Large intestine (tissue), 3 donors: Measurements from ENCODE around the gene LUM. TPM values are rescaled to one million over a fixed set of nuclear protein-coding genes. Genes with fewer than 3 reads are reported as not detected.
A peak's percentile ranks its signal among the peaks of the same experiment; 100 is the strongest.
"Not testable (repeated sequence)": the region's sequence is repeated elsewhere in the genome, so short reads cannot be mapped to it uniquely, and the experiment has no call there.

Source experiments
- DNase-seq, 2 donors: peaks; one replicate each; pipeline versions ENCODE4 v3.0.0 to v3.0.0-alpha.2; 2013
- H3K27ac ChIP-seq: one replicate; pipeline ENCODE4 v1.5.1; 2013; ENCODE audit warnings: low read length
- H3K27me3 ChIP-seq: 2 replicates; pipeline ENCODE4 v1.6.1; 2013; ENCODE audit warnings: low read length; ENCODE audit not compliant: control insufficient read depth, insufficient read depth
- H3K36me3 ChIP-seq: 2 replicates; pipeline ENCODE4 v1.6.1; 2013; ENCODE audit warnings: low read length; ENCODE audit not compliant: control insufficient read depth, insufficient read depth
- H3K4me1 ChIP-seq: one replicate; pipeline ENCODE4 v1.6.1; 2013; ENCODE audit warnings: low read length; ENCODE audit not compliant: control insufficient read depth, insufficient read depth
- H3K4me3 ChIP-seq: one replicate; pipeline ENCODE4 v1.5.1; 2013; ENCODE audit warnings: low read length
- H3K9me3 ChIP-seq: one replicate; pipeline ENCODE4 v1.6.1; 2013; ENCODE audit warnings: mild to moderate bottlenecking, low read depth, low read length, moderate library complexity; ENCODE audit not compliant: control insufficient read depth
- WGBS: methylation state at CpG from one replicate; pipeline ENCODE4 v1.1.5; 2013; ENCODE audit warnings: low lambda C conversion rate; ENCODE audit not compliant: insufficient coverage; 5-methylcytosine and 5-hydroxymethylcytosine counted together
- polyA plus RNA-seq: library from polyadenylated mRNA; unstranded; fragments of 120-200 nt; gene quantifications from one replicate; pipeline ENCODE4 v1.2.1, GENCODE V29; 2013

LUM gene
- polyA plus RNA-seq, 1 donor: 366 TPM

DNA sequence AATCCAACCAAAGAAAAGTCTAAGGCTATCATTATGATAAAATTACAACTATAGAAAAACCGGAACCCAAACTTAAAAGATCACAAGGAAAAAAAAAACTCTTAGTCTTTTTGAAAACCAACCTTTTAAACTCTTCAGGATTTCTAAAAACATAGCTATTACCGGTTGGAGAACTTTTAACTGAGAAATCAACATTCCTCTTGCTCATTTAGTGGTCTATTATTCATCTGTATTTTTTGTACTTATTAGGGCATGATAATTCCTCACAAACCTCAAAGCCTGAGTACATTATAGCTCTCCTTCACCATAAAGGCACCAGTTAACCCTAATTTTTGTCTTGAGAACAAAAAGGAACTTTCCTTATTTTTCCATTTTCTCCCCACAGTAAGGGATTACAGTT lies 10.4 kb downstream of the LUM start:
- Histone ChIP-seq H3K36me3 (no peaks in the 10 kb centered on the region), H3K9me3 (peaks cover 2% of the 10 kb centered on the region), H3K4me3 (no peak overlapping the region), H3K27ac (no peak overlapping the region), H3K4me1 (peaks cover 5% of the 10 kb centered on the region), H3K27me3 (no peaks in the 10 kb centered on the region)
- no peak for DNase-seq
- 57% methylated on average over 1 of the region's 2 CpGs for WGBS

DNA sequence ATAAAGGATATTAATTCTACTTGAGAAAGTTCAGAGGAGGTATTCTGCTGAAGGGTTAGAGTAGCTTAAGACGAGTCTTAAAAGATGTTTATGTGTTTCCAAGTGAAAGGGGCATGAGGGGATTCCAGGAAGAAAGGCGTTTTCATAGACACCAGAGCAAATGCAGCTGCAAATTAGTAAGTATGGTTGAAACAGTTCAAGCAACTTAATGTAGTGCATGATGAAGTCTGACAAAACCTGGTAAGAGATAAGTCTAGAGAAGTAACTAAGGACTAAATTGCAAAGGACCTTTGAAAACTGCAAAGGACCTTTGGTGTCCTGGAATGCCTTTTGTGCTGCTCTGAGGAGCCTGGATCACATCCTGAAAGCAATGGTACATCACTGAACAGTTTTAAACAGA lies 11.5 kb downstream of the LUM start:
- Histone ChIP-seq H3K9me3 (peaks cover 2% of the 10 kb centered on the region), H3K27me3 (no peaks in the 10 kb centered on the region), H3K27ac (peak overlapping the region; percentile 72), H3K4me1 (peaks cover 5% of the 10 kb centered on the region), H3K4me3 (no peak overlapping the region), H3K36me3 (no peaks in the 10 kb centered on the region)
- WGBS: no CpG with 5 or more reads among the region's 2 CpGs
- DNase-seq: no peak

DNA sequence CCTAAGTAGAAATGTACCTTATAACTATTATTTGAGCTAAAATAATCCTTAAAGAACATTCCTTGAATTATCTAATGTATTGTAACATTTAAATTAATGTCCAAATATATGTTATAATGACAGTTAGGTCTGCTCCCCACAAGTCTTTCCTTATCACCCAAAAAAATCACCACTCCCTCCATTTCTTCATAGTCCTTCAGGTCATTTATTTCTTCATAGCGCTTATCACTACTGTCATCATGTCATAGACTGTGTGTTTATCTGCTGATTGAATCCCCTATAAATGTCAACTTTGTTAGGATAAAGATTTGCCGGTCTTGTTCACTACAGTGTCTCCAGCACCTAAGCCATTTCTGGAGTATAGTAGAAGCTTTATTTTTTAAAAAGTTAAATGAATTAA lies 12.0 kb downstream of the LUM start:
- H3K4me1 ChIP-seq: peaks cover 5% of the 10 kb centered on the region
- DNase-seq: no peak
- no peaks in the 10 kb centered on the region for H3K36me3 ChIP-seq
- no peak overlapping the region for H3K4me3 ChIP-seq
- 30% methylated on average over 2 of the region's 2 CpGs for WGBS
- no peaks in the 10 kb centered on the region for H3K27me3 ChIP-seq
- peak overlapping the region; percentile 72 for H3K27ac ChIP-seq
- H3K9me3 ChIP-seq: peaks cover 2% of the 10 kb centered on the region

DNA sequence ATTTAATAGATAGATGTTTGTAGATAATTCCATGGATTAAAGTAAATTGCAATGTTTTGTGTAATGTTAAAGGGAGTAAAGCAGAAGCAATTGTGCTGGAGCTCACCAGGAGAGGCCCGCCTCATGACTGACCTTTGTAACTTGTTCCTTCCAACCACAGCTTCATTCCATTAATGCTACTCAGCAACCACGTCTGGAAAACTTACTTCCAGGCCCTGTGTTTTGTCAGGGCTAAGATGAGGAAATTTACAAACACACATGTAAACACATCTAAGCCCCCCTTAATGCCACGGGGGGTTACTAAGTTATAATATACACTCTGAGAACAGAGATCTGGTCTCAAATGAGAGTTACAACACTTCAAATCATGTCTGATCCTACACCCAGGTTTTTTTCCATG lies 12.4 kb downstream of the LUM start:
- H3K36me3 ChIP-seq: no peaks in the 10 kb centered on the region
- H3K4me1 ChIP-seq: peaks cover 5% of the 10 kb centered on the region
- peak overlapping the region; percentile 72 for H3K27ac ChIP-seq
- no CpG with 5 or more reads among the region's 3 CpGs for WGBS
- no peak overlapping the region for H3K4me3 ChIP-seq
- H3K9me3 ChIP-seq: peaks cover 2% of the 10 kb centered on the region
- H3K27me3 ChIP-seq: no peaks in the 10 kb centered on the region
- DNase-seq: peak; percentile 65 to 75

DNA sequence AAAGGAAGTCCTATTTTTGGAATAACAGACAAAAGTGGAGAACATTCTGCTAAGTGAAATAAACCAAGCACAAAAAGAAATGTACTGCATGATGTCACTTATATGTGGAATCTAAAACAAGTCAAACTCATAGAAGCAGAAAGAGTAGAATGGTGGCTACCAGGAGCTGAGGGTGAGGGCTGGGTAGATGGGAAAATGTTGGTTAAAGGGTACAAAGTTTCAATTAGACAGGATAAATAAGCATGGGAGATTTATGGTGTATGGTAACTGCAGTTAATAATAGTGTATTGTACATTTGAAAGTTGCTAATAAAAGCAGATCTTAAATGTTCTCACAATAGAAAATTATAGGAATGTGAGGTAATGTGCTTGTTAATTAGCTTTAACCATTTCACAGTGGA lies 12.8 kb downstream of the LUM start:
- H3K36me3 ChIP-seq: no peaks in the 10 kb centered on the region
- H3K9me3 ChIP-seq: peaks cover 2% of the 10 kb centered on the region
- no peak overlapping the region for H3K4me3 ChIP-seq
- peak overlapping the region; percentile 72 for H3K27ac ChIP-seq
- no peak for DNase-seq
- H3K27me3 ChIP-seq: no peaks in the 10 kb centered on the region
- H3K4me1 ChIP-seq: peaks cover 5% of the 10 kb centered on the region

DNA sequence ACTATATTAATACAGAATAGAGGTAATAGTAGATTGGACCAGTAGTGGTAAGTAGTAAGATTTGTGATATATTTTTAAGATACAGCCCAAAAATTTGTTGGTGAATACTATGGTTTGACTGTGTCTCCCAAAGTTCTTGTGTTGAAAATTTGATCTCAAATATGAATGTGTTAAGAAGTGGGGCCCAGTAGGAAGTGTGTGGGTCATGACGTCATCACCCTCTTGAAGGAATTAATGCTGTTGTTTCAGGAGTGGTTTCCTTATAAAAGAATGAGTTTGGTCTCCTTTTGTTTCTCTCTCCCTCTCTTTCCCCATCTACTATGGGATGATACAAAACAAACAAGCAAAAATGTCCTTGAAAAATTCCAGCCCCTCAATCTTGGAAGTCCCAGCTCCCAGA lies 16.3 kb downstream of the LUM start:
- WGBS: no CpG with 5 or more reads among the region's 1 CpG
- no peak overlapping the region for H3K27ac ChIP-seq
- H3K27me3 ChIP-seq: no peaks in the 10 kb centered on the region

DNA sequence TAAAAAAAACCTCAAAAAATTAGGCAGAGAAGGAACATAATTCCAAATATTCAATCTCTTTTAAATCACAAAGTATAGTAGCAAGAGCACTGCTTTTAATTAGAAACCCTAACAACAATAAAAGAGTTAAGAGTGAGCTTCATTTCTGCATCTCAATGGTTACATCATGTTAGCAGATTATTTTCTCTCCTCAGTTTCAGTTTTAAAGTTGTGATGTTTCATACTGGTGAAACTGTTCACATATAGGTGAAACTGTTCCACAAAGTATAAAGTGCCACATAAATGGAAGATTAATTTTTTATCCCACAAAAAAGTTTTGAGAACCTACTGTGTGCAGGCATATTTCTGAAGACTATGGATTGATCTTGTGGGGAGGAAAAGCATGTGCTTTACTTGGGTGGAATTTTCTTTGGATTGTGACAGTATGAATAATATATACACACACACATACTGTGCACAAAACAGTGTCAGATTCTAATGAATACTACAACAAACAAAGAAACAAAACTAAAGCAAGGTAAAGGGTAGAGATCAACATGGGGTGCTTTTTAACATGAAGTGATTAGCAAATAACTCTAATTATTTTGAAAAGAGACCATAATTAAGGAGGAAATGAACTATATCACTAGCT lies 17.1 kb downstream of the LUM start:
- H3K27ac ChIP-seq: no peak overlapping the region
- no peaks in the 10 kb centered on the region for H3K27me3 ChIP-seq
- no peak overlapping the region for H3K4me3 ChIP-seq
- no peaks in the 10 kb centered on the region for H3K4me1 ChIP-seq
- H3K9me3 ChIP-seq: peaks cover 6% of the 10 kb centered on the region
- H3K36me3 ChIP-seq: no peaks in the 10 kb centered on the region
- DNase-seq: no peak

More for the DNA sequence above, 16.3 kb downstream of the LUM start:
- Histone ChIP-seq H3K4me1 (peaks cover 3% of the 10 kb centered on the region), H3K4me3 (no peak overlapping the region), H3K36me3 (no peaks in the 10 kb centered on the region), H3K9me3 (peaks cover 2% of the 10 kb centered on the region)
- no peak for DNase-seq

DNA sequence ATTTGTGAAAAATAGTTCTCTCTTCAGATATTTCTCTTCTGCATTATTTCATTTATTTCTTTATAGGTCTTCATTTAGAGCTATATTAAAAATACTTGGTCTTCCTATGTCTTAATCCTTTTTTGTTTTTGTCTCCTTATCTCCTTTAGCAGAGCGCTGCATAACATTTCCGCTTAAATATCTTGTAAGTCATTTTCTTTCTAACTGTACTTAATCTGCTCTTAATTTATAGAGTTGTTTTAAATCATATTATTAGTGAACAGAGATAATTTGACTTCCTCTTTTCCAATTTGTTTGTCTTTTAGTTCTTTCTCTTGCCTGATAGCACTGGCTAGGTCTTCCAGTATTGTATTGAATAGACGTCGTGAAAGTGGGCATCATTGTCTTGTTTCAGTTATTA lies 18.0 kb downstream of the LUM start:
- Histone ChIP-seq H3K27ac (no peak overlapping the region), H3K9me3 (peaks cover 8% of the 10 kb centered on the region), H3K4me1 (no peaks in the 10 kb centered on the region), H3K4me3 (no peak overlapping the region), H3K36me3 (no peaks in the 10 kb centered on the region), H3K27me3 (no peaks in the 10 kb centered on the region)
- DNase-seq: no peak
- WGBS: 60% methylated on average over 2 of the region's 4 CpGs

DNA sequence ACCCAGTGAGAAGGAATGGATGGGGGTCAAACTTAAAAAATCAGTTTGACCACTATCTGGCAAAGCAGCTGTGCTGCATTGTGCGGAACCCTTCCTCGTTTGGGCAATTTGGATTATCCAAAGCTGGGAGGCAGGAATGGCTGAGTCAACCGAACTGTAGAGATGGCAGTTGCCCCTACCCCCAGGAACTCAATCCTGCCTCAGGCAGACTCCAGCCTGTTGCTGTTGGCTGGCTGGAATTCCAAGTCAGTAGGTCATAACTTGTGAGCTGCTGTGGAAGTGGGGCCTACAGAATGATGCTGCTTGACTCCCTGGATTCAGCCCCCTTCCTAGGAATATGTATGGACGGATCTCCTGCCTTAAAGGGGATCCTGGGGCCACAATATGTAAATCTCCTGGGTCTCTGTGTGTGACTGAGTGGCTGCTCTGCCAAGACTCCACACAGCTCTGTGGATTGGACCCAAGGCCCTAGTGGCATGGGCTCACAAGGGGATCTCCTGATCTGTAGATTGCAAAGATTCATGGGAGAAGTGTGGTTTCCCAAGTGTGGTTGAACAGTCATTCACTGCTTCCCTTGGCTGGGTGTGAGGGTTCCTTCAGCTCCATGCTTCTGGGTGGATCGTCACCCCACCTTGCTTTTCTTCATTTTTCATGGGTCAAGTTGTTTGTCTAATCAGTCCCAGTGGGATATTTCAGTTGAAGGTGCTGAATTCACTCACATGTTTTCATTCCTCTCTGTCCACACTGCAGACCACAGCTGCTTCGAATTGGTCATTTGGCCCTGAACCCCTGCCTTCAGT lies 19.2 kb downstream of the LUM start:
- Histone ChIP-seq H3K27me3 (no peaks in the 10 kb centered on the region), H3K4me1 (no peaks in the 10 kb centered on the region), H3K9me3 (peaks cover 8% of the 10 kb centered on the region), H3K36me3 (no peaks in the 10 kb centered on the region), H3K27ac (no peak overlapping the region), H3K4me3 (no peak overlapping the region)
- WGBS: no CpG with 5 or more reads among the region's 6 CpGs
- no peak for DNase-seq

DNA sequence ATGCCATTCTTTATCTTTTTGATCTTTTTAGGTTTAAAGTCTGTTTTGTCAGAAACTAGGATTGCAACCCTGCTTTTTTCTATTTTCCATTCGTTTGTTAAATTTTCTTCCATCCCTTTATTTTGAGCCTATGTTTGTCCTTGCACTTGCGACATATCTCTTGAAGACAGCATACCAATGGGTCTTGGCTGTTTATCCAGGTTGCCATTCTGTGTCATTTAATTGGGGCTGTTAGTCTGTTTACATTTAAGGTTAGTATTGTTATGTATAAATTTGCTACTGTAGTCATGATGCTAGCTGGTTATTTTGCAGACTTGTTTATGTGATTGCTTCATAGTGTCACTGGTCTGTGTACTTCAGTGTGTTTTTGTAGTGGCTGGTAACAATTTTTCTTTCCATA lies 21.3 kb downstream of the LUM start:
- H3K9me3 ChIP-seq, H3K36me3 ChIP-seq, H3K4me1 ChIP-seq, H3K27me3 ChIP-seq, H3K4me3 ChIP-seq, H3K27ac ChIP-seq, DNase-seq: not testable (repeated sequence)
- WGBS: 89% methylated on average over 1 of the region's 2 CpGs

DNA sequence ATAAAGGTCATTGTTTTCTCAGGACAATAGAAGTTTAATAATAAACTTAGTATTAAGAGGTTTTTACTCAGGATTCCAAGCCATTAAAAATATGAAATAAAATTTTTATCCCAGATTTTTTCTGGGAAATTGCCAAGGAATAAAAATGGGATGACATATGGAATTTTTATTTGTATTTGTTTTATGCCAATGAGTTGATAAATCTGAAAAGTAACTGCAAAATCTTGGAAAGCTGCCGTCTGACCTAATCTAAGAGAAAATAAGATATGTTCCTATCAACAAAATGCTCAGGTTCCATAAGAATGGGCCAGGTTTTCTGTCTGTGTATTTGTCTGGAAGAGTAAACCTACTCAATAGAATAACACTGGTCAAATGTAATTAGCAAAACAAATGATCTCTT lies 31.3 kb downstream of the LUM start:
- Histone ChIP-seq H3K27me3 (no peaks in the 10 kb centered on the region), H3K4me1 (no peaks in the 10 kb centered on the region), H3K27ac (no peak overlapping the region), H3K9me3 (no peaks in the 10 kb centered on the region), H3K36me3 (no peaks in the 10 kb centered on the region), H3K4me3 (no peak overlapping the region)
- WGBS: no CpG with 5 or more reads among the region's 1 CpG
- no peak for DNase-seq
